Measurements from ENCODE around the gene CDH4. TPM values are rescaled to one million over a fixed set of nuclear protein-coding genes. Genes with fewer than 3 reads are reported as not detected.
"Not testable (repeated sequence)": the region's sequence is repeated elsewhere in the genome, so short reads cannot be mapped to it uniquely, and the experiment has no call there.

CDH4 gene
- polyA plus RNA-seq, 4 donors = 5.6 to 8.8 (median 7.0) TPM

- not testable (repeated sequence) for DNase-seq (ENCODE audit: low read depth in 4 of 4, low spot score in 2 of 4)
These were observed 602.5 kb downstream of the CDH4 start for GRCh38 chr20:61854538-61854937.

GRCh38 chr20:61855286-61855685 lies 603.2 kb downstream of the CDH4 start:
- no peak for DNase-seq (ENCODE audit: low read depth in 4 of 4, low spot score in 2 of 4)

GRCh38 chr20:61856626-61857413 lies 604.8 kb downstream of the CDH4 start:
- no peak for DNase-seq (ENCODE audit: low read depth in 4 of 4, low spot score in 2 of 4)

- DNase-seq (ENCODE audit: low read depth in 4 of 4, low spot score in 2 of 4) = no peak
These were observed 605.3 kb downstream of the CDH4 start for GRCh38 chr20:61857414-61857775.

GRCh38 chr20:61857884-61858283 lies 605.8 kb downstream of the CDH4 start:
- DNase-seq (ENCODE audit: low read depth in 4 of 4, low spot score in 2 of 4) = no peak

GRCh38 chr20:61859767-61860166 lies 607.7 kb downstream of the CDH4 start:
- no peak for DNase-seq (ENCODE audit: low read depth in 4 of 4, low spot score in 2 of 4)

- no peak for DNase-seq (ENCODE audit: low read depth in 4 of 4, low spot score in 2 of 4)
These were observed 608.4 kb downstream of the CDH4 start for GRCh38 chr20:61860260-61860987.

- no peak for DNase-seq (ENCODE audit: low read depth in 4 of 4, low spot score in 2 of 4)
These were observed 609.2 kb downstream of the CDH4 start for GRCh38 chr20:61861054-61861841.

- DNase-seq (ENCODE audit: low read depth in 4 of 4, low spot score in 2 of 4) = no peak
These were observed 609.8 kb downstream of the CDH4 start for GRCh38 chr20:61861858-61862257.

GRCh38 chr20:61862881-61863280 lies 610.8 kb downstream of the CDH4 start:
- DNase-seq (ENCODE audit: low read depth in 4 of 4, low spot score in 2 of 4) = no peak

- DNase-seq (ENCODE audit: low read depth in 4 of 4, low spot score in 2 of 4) = no peak
These were observed 612.4 kb downstream of the CDH4 start for GRCh38 chr20:61864481-61864880.

- no peak for DNase-seq (ENCODE audit: low read depth in 4 of 4, low spot score in 2 of 4)
These were observed 613.3 kb downstream of the CDH4 start for GRCh38 chr20:61865353-61865752.

GRCh38 chr20:61866165-61866564 lies 614.1 kb downstream of the CDH4 start:
- DNase-seq (ENCODE audit: low read depth in 4 of 4, low spot score in 2 of 4) = no peak

- no peak for DNase-seq (ENCODE audit: low read depth in 4 of 4, low spot score in 2 of 4)
These were observed 615.9 kb downstream of the CDH4 start for GRCh38 chr20:61868006-61868405.

GRCh38 chr20:61868466-61869090 lies 616.5 kb downstream of the CDH4 start:
- no peak for DNase-seq (ENCODE audit: low read depth in 4 of 4, low spot score in 2 of 4)

- DNase-seq (ENCODE audit: low read depth in 4 of 4, low spot score in 2 of 4) = no peak
These were observed 617.9 kb downstream of the CDH4 start for GRCh38 chr20:61869750-61870507.

- DNase-seq (ENCODE audit: low read depth in 4 of 4, low spot score in 2 of 4) = no peak
These were observed 619.1 kb downstream of the CDH4 start for GRCh38 chr20:61871160-61871559.

- DNase-seq (ENCODE audit: low read depth in 4 of 4, low spot score in 2 of 4) = no peak
These were observed 619.9 kb downstream of the CDH4 start for GRCh38 chr20:61871913-61872312.

GRCh38 chr20:61872371-61872900 lies 620.4 kb downstream of the CDH4 start:
- DNase-seq (ENCODE audit: low read depth in 4 of 4, low spot score in 2 of 4) = no peak

Measured in left renal cortex interstitium (tissue), 4 donors.